ENCODE data around the gene ASTN2. TPM values are rescaled to one million over a fixed set of nuclear protein-coding genes. Genes with fewer than 3 reads are reported as not detected.

Gene ASTN2
- total RNA-seq, 3 donors from 2014 or later, result 1.7 to 1.8 (median 1.7) TPM

GRCh38 chr9:116493183-116493860, 921.5 kb downstream of the ASTN2 start:
- Mint-ChIP-seq H3K4me1 (ENCODE audit: low read depth) (no peaks in the 10 kb centered on the region), H3K4me3 (no peak overlapping the region), H3K36me3 (ENCODE audit: insufficient read depth) (no peaks in the 10 kb centered on the region), H3K9me3 (no peaks in the 10 kb centered on the region), H3K27me3 (ENCODE audit: low read depth) (no peaks in the 10 kb centered on the region)
- DNase-seq, result no peak
- no peak for ATAC-seq

DNA sequence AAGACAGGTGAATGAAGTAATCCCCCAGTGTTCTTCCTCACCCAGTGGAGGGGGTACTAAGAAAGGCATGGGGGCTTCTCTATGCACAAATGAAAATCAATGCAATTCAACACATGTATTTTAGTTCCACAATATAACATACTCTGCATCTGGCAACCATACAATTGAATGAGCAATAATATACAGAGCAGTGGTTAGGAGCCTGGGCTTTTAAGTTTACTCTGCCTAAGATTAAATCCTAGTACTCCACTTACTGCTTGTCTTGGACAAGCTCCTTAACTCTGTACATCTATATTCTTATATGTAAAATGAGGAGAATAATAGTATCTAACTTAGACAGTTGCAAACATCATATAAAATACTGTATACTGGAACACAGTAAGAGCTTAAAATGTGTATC, 923.2 kb downstream of the ASTN2 start:
- DNase-seq (no peak), ATAC-seq (no peak)
- H3K4me3 Mint-ChIP-seq, result no peak overlapping the region
- no peaks in the 10 kb centered on the region for H3K9me3 Mint-ChIP-seq
- no peaks in the 10 kb centered on the region for H3K36me3 Mint-ChIP-seq (ENCODE audit: insufficient read depth)
- no peaks in the 10 kb centered on the region for H3K27me3 Mint-ChIP-seq (ENCODE audit: low read depth)
- no peaks in the 10 kb centered on the region for H3K4me1 Mint-ChIP-seq (ENCODE audit: low read depth)

GRCh38 chr9:116491219-116491618, 923.6 kb downstream of the ASTN2 start:
- Mint-ChIP-seq H3K9me3 (no peaks in the 10 kb centered on the region), H3K36me3 (ENCODE audit: insufficient read depth) (no peaks in the 10 kb centered on the region), H3K4me1 (ENCODE audit: low read depth) (no peaks in the 10 kb centered on the region), H3K27me3 (ENCODE audit: low read depth) (no peaks in the 10 kb centered on the region), H3K4me3 (no peak overlapping the region)
- ATAC-seq (no peak), DNase-seq (no peak)

- no peaks in the 10 kb centered on the region for H3K36me3 Mint-ChIP-seq (ENCODE audit: insufficient read depth)
- no peak overlapping the region for H3K4me3 Mint-ChIP-seq
- H3K9me3 Mint-ChIP-seq, result no peaks in the 10 kb centered on the region
- no peaks in the 10 kb centered on the region for H3K27me3 Mint-ChIP-seq (ENCODE audit: low read depth)
- H3K4me1 Mint-ChIP-seq (ENCODE audit: low read depth), result no peaks in the 10 kb centered on the region
- ATAC-seq (no peak), DNase-seq (no peak)
Observed at GRCh38 chr9:116490321-116490720, 924.5 kb downstream of the ASTN2 start.

GRCh38 chr9:116488373-116488772, 926.5 kb downstream of the ASTN2 start:
- H3K4me1 Mint-ChIP-seq (ENCODE audit: low read depth), result no peaks in the 10 kb centered on the region
- no peaks in the 10 kb centered on the region for H3K9me3 Mint-ChIP-seq
- no peak overlapping the region for H3K4me3 Mint-ChIP-seq
- ATAC-seq (no peak), DNase-seq (no peak)
- H3K27me3 Mint-ChIP-seq (ENCODE audit: low read depth), result no peaks in the 10 kb centered on the region
- H3K36me3 Mint-ChIP-seq (ENCODE audit: insufficient read depth), result peaks cover 3% of the 10 kb centered on the region

DNA sequence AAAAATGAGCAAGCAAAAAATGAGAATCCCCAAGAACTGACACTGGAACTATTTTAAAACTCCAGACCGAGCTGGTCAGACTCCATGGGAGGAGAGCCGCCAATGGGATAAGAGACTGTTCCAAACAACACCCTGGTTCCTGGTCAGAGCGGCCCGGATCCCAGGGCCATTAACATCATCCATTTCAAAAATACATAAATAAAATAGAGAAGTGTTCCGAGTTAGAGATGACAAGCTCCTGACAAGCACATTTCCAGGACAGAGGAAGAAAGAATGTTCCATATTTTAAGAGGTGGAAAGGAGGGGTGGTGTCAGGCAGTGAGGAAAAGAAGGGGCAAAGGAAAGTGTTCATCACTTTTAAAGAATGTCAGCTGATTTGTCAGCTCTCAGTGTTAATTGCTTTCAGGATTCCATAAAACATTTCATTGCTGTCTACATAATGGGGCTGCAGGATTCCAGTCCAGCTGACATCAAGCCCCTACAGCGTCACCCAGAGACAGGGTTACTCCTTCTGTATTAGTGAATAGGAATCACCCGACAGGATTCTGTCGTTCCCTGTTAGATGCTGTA, 930.3 kb downstream of the ASTN2 start:
- Mint-ChIP-seq H3K4me3 (no peak overlapping the region), H3K27me3 (ENCODE audit: low read depth) (no peaks in the 10 kb centered on the region), H3K4me1 (ENCODE audit: low read depth) (no peaks in the 10 kb centered on the region), H3K36me3 (ENCODE audit: insufficient read depth) (peaks cover 3% of the 10 kb centered on the region), H3K9me3 (no peaks in the 10 kb centered on the region)
- ATAC-seq, result no peak
- no peak for DNase-seq

DNA sequence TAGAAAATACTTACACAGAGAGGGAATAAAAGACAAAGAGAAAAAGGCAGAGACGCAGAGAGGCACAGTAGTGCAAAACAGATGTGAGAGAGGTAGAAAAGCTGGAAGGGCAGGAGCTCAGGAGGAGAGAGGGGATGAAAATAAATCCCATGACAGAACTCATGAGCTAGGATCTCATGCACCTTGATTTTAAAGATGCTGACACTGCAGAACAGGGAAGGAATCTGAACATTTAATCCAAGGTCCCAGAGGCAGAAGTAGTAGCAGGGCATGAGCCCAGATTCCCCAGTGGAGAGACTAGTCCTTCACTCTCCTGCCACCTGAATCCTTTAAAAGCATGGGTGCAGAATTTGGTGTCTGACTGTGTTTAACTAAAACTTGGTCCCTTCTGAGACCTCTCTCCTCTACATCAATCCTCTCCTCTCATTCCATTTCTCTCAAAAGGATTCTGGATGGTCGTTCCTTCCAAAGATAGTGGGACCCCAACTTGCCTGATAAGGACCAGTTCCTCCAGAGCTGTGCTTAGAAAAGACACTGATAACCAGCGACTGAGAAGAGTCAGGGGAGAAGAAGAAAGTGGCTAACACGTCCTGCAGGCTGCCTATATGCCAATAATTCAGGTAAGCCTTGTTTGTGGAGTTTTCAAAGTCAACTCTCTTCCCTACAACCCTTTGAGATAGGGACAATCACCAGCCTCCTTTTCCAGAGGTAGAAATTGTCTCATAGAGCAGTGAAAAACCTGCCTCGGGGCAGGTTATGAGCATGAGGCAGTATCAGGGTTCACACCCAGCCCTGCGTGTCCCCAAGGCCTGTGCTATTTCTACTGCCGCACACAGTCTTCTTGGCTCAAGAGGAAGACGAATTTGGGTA, 931.0 kb downstream of the ASTN2 start:
- no peaks in the 10 kb centered on the region for H3K9me3 Mint-ChIP-seq
- peaks cover 3% of the 10 kb centered on the region for H3K36me3 Mint-ChIP-seq (ENCODE audit: insufficient read depth)
- no peak overlapping the region for H3K4me3 Mint-ChIP-seq
- ATAC-seq (no peak), DNase-seq (no peak)
- H3K4me1 Mint-ChIP-seq (ENCODE audit: low read depth), result no peaks in the 10 kb centered on the region
- no peaks in the 10 kb centered on the region for H3K27me3 Mint-ChIP-seq (ENCODE audit: low read depth)

DNA sequence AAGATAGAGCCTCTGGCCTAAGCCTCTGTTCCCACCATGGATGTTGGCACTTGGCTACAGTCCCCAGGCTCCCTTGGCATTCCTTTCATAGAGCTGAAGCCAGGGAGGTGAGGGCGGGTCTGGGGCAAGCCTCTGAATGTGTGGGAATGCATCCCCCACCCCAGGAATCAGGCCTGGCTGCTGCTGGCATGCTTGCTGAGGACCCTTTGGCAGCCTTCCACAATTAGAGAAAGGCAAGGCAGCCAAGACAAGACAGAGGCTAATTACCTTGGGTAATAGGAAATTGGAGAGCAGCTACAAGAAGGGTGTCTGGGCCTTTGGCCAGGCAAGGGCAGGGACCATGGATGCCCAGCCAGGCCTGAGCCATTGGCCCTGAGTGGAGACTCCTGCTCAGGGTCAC, 932.1 kb downstream of the ASTN2 start:
- ATAC-seq (no peak), DNase-seq (no peak)
- peaks cover 3% of the 10 kb centered on the region for H3K36me3 Mint-ChIP-seq (ENCODE audit: insufficient read depth)
- no peak overlapping the region for H3K4me3 Mint-ChIP-seq
- H3K27me3 Mint-ChIP-seq (ENCODE audit: low read depth), result no peaks in the 10 kb centered on the region
- no peaks in the 10 kb centered on the region for H3K9me3 Mint-ChIP-seq
- H3K4me1 Mint-ChIP-seq (ENCODE audit: low read depth), result no peaks in the 10 kb centered on the region

- DNase-seq, result no peak
- Mint-ChIP-seq H3K36me3 (ENCODE audit: insufficient read depth) (peaks cover 5% of the 10 kb centered on the region), H3K9me3 (no peaks in the 10 kb centered on the region), H3K4me1 (ENCODE audit: low read depth) (no peaks in the 10 kb centered on the region), H3K4me3 (no peak overlapping the region), H3K27me3 (ENCODE audit: low read depth) (no peaks in the 10 kb centered on the region)
- ATAC-seq, result no peak
Observed at GRCh38 chr9:116480700-116481099, 934.2 kb downstream of the ASTN2 start.

GRCh38 chr9:116479967-116480366, 934.9 kb downstream of the ASTN2 start:
- H3K27me3 Mint-ChIP-seq (ENCODE audit: low read depth), result no peaks in the 10 kb centered on the region
- peaks cover 10% of the 10 kb centered on the region for H3K36me3 Mint-ChIP-seq (ENCODE audit: insufficient read depth)
- DNase-seq (no peak), ATAC-seq (no peak)
- no peaks in the 10 kb centered on the region for H3K9me3 Mint-ChIP-seq
- H3K4me1 Mint-ChIP-seq (ENCODE audit: low read depth), result no peaks in the 10 kb centered on the region
- H3K4me3 Mint-ChIP-seq, result no peak overlapping the region

- DNase-seq, result no peak
- ATAC-seq, result no peak
- Mint-ChIP-seq H3K4me1 (ENCODE audit: low read depth) (no peaks in the 10 kb centered on the region), H3K27me3 (ENCODE audit: low read depth) (no peaks in the 10 kb centered on the region), H3K9me3 (no peaks in the 10 kb centered on the region), H3K36me3 (ENCODE audit: insufficient read depth) (peaks cover 8% of the 10 kb centered on the region), H3K4me3 (no peak overlapping the region)
Observed at GRCh38 chr9:116479056-116479544, 935.8 kb downstream of the ASTN2 start.

GRCh38 chr9:116477584-116478141, 937.2 kb downstream of the ASTN2 start:
- H3K36me3 Mint-ChIP-seq (ENCODE audit: insufficient read depth), result peaks cover 7% of the 10 kb centered on the region
- H3K9me3 Mint-ChIP-seq, result no peaks in the 10 kb centered on the region
- no peak for DNase-seq
- no peaks in the 10 kb centered on the region for H3K27me3 Mint-ChIP-seq (ENCODE audit: low read depth)
- no peak for ATAC-seq
- H3K4me3 Mint-ChIP-seq, result no peak overlapping the region
- no peaks in the 10 kb centered on the region for H3K4me1 Mint-ChIP-seq (ENCODE audit: low read depth)

DNA sequence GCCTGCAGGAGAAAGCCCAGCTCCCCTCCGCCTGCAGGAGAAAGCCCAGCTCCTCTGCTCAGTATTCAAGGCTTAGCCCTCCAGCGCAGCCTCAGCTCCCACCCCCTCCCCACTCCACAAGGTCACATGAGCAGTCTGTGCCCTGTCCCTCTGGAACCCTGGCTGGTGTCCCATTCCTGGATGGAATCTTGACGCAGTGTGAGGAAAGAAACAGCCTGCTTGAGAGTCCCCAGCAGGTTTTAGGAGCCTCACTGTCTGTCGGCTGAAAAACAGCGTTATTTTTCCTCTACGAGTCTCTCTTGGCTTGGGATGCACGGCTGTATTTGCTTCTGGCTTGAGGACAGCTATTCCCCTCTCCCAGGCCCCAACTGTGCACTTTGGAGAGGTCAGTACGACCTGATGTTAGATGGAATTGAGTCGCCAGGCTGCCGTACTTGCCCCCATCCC, 937.9 kb downstream of the ASTN2 start:
- Mint-ChIP-seq H3K4me3 (no peak overlapping the region), H3K4me1 (ENCODE audit: low read depth) (no peaks in the 10 kb centered on the region), H3K27me3 (ENCODE audit: low read depth) (no peaks in the 10 kb centered on the region), H3K36me3 (ENCODE audit: insufficient read depth) (peaks cover 7% of the 10 kb centered on the region), H3K9me3 (no peaks in the 10 kb centered on the region)
- DNase-seq (no peak), ATAC-seq (no peak)

DNA sequence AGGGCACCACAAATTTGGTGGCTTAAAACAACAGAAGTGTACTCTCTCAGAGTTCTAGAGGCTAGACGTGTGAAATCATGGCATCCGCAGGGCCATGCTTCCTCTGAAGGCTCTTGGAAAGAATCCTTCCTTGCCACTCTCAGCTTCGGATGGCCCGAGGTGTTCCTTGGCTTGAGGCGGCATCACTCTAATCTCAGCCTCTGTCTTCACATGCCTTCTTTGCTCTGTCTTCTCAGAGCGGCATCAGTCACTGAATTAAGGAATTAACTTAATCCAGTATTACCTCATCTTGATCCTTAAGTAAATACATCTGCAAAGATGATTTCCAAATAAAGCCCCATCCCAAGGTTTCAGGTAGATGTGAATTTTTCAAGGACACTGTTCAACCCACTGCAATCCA, 938.9 kb downstream of the ASTN2 start:
- ATAC-seq (no peak), DNase-seq (no peak)
- H3K4me1 Mint-ChIP-seq (ENCODE audit: low read depth), result no peaks in the 10 kb centered on the region
- H3K9me3 Mint-ChIP-seq, result no peaks in the 10 kb centered on the region
- no peak overlapping the region for H3K4me3 Mint-ChIP-seq
- H3K27me3 Mint-ChIP-seq (ENCODE audit: low read depth), result no peaks in the 10 kb centered on the region
- H3K36me3 Mint-ChIP-seq (ENCODE audit: insufficient read depth), result peaks cover 7% of the 10 kb centered on the region
